DMS 273 (cell line): ENCODE results near the gene FER.

Experiments used
- DNase-seq: peaks from one replicate; lab custom pipeline; 2025; ENCODE audit not compliant: unreplicated experiment; lab: John Stamatoyannopoulos, UW

FER gene

GRCh38 chr5:109224276-109224882 is 476.7 kb downstream of the FER start:
- no peak for DNase-seq

GRCh38 chr5:109225716-109226625 is 478.3 kb downstream of the FER start:
- DNase-seq: no peak

GRCh38 chr5:109230369-109230768 is 482.7 kb downstream of the FER start:
- DNase-seq: peak; percentile 19

GRCh38 chr5:109231331-109231730 is 483.6 kb downstream of the FER start:
- no peak for DNase-seq

GRCh38 chr5:109234381-109234780 is 486.7 kb downstream of the FER start:
- DNase-seq: no peak

GRCh38 chr5:109239456-109239855 is 491.8 kb downstream of the FER start:
- no peak for DNase-seq

- no peak for DNase-seq
These were observed 494.8 kb downstream of the FER start for GRCh38 chr5:109242518-109242917.

GRCh38 chr5:109246395-109246794 is 498.7 kb downstream of the FER start:
- no peak for DNase-seq
